GM19455 (cell line): Measurements from ENCODE around the gene NIN.
A peak's percentile ranks its signal among the peaks of the same experiment; 100 is the strongest.

Source experiments
- ATAC-seq: cut with Tn5 transposase; IDR thresholded peaks from one replicate; pipeline ENCODE4 v1.9.1; 2021; ENCODE audit not compliant: unreplicated experiment

NIN gene, protein sequence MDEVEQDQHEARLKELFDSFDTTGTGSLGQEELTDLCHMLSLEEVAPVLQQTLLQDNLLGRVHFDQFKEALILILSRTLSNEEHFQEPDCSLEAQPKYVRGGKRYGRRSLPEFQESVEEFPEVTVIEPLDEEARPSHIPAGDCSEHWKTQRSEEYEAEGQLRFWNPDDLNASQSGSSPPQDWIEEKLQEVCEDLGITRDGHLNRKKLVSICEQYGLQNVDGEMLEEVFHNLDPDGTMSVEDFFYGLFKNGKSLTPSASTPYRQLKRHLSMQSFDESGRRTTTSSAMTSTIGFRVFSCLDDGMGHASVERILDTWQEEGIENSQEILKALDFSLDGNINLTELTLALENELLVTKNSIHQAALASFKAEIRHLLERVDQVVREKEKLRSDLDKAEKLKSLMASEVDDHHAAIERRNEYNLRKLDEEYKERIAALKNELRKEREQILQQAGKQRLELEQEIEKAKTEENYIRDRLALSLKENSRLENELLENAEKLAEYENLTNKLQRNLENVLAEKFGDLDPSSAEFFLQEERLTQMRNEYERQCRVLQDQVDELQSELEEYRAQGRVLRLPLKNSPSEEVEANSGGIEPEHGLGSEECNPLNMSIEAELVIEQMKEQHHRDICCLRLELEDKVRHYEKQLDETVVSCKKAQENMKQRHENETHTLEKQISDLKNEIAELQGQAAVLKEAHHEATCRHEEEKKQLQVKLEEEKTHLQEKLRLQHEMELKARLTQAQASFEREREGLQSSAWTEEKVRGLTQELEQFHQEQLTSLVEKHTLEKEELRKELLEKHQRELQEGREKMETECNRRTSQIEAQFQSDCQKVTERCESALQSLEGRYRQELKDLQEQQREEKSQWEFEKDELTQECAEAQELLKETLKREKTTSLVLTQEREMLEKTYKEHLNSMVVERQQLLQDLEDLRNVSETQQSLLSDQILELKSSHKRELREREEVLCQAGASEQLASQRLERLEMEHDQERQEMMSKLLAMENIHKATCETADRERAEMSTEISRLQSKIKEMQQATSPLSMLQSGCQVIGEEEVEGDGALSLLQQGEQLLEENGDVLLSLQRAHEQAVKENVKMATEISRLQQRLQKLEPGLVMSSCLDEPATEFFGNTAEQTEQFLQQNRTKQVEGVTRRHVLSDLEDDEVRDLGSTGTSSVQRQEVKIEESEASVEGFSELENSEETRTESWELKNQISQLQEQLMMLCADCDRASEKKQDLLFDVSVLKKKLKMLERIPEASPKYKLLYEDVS (N-terminal part only)

DNA sequence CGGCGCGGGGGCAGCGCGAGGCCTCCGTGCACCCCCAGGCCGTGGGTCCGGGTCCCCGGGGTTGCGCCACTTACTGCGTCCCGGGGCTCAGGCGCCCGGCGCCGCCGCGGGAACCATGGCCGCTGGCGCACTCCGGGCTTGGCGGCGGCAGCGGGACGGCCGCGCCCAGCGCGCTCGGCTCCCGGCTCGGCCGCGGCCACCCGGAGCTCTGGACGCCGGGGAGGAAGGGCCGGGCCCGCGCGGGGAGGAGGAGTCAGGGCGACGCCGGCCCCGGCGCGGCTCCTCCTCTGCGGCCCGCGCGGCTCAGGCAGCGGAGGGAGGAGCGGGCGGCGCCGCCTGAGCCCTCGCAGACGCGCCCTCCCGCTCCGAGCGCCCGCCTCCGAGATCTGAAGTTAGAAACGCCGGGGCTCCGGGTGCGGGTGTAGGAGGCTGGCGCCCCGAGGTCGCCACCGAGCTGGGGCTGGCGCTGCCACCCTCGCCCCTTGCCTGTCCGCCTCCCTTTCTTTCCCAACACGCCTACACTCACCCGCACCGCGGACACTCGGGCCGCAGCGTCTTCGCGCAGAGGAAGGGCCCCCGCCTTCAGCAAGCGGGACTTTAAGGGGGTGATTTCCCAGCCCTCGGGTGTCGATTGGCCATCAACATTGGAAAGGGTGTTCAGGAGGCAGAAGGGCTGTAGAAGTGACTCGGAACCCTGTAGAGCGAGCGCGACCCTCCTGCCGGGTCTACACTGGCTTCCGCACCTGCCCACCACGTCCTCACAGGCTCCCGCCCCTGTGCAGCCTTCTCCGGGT, at the start of gene NIN:
NIN (minus strand) TSS at position 231 of the 794 bp plus-strand sequence. CDS start 9,106 bp downstream, outside the sequence.
- ATAC-seq: peak; percentile 74

DNA sequence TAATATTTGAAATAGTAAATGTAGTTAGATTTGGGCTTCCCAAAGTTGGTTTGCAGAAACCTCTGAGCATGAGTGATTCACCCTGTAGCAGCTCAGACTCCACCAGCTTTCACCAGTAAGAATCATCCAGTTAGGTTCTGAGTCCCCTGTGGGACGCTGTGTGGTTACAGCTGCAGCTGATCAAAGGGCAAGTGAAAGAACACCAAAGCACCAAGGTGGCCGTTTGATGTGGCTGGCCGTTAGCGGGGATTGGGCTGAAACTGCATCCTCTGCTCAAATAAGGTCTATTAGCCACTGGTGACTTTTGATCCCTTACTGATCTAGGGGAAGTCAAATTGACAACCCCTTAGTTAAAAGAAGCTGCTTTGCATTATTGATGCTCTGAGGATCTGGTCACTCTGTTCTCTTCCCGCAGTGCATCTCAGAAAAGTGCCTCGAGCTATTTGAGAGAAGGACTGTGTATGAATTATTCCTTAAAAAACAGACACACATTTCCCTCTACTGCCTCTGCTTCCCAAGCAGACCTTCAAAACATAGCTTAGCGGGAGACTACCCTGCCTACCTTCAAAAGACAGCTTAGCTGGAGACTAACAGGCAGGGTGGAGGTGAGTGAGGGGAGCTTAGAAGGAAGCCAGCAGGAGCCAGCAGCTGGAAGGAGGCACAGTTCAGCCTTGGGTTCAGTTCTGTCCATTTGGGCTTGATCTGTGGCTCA, 44.6 kb upstream of the NIN start:
- ATAC-seq: peak; percentile 81

DNA sequence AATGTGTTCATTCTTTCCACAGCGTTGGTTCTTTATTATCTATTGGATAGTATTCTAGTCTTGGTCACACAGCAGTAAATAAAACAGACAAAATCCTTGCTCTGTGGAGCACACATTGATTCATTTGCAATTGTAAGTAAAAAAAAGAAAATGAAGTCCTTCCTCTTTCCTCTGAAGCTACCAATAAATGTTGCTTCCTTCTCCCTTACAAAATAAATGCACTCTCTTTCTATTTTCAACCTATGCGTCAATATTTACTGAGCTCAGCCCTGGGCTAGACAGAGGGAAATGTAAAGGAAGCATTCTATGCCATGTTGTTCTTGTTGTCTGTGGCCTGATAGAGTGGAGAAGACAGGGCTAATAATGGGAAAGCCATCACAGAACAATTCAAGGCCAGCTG, 43.8 kb upstream of the NIN start:
- ATAC-seq: no peak

DNA sequence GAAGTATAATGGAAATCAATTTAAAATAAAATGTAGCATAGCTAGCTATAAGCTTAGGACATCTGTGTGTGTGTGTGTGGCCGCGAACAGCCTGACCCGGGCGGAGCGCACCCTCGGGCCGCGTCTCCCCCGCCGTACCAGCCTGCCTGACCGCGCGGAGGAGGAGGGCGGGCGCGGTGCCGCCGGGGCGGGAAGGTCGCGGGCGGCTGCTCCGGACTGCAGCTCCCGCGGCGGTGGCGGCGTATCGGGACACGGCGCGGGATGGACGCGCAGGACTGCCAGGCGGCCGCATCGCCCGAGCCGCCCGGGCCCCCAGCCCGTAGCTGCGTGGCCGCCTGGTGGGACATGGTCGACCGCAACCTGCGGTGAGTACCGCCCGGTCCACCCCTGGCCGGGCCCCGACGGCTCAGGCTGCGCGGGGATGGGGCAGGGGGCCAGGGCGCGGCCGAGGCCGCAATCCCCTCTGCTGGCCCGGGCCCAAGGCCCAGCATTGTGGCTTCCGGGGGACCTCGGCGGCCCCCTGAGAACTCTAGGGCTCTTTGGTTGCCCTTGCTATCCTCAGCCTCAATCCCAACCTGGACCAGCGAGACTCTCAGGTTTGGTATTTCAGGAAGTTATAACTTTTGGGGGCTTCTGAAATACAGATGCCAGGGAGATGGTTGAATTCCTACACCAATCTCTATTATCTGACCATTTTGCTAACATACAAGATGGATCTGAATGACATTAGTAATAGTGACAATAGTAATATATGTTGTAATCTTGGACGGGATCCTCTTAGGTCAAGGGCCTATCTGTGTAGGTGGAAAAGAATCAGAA, 41.2 kb upstream of the NIN start, which contains the start of gene ABHD12B:
ABHD12B (plus strand) TSS at position 140 of the 819 bp plus-strand sequence; CDS start at position 262, 122 bp downstream.
- no peak for ATAC-seq

DNA sequence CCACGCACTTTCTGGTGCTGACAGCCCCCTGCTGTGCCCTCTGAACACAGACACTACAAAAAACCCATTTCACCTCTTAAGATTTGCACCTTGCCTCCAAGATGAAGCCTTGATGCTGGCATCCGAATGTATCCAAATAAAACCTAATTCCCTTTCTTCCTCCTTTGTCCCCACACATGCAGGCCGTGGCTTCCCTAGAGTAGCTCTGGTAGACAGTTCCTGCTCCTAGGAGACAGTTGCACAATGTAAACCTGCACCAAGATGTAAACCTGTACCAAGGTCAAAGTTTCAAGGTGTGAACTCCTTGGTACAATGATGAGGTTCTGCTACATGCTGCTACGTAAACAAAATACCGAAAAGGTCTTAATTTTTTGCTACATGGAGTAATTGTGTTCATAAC, 40.3 kb upstream of the NIN start:
- no peak for ATAC-seq

DNA sequence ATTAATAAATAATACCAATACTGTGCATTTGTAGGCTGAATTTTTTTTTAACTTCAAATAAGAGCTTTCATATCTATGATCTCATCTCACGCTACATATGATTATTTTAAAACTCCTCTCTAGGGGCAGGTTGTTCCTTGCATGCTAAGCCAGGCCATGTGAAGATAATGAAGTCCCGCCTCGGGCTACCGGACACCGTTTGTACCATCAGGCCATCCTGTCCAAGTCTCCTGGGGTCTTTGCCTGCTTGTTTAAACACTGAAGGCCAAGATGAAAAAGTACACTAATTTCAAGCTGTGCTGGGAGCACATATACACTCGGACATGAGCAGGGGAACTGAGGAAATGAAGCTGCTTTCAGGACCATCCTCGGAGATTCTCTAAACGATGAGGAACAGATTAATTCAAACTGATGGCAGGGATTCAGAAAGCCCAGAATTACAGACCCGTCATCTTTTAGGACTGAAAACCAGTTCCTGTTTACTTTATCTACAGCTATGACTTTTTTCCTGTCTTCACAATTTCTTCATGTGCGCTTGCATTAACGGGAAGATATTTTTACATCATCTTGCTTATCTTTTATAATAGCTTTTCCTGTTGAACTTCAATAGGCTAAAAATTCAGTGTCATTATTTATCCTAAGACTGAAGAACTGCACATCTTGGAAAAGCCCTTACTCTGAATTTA, 34.6 kb upstream of the NIN start:
- ATAC-seq: no peak

DNA sequence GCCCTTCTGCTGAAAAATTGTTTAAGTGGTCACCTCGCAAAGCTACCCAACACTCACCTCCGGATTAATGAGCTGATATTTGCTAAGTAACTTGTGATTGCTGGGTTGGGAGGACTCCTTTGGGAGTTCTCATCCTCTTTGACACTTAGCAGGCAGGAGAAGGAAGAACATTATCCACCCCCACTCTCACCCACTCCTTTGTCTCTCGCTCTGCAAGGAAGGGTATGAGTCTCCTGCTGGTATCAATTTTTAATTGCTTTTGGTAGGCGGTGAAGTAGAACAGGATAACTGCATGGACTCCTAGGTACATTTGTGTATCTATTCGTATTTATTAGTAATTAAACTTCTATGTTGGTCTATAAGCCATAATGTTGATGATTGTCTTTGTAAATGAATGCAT, 34.0 kb upstream of the NIN start:
- ATAC-seq: no peak

DNA sequence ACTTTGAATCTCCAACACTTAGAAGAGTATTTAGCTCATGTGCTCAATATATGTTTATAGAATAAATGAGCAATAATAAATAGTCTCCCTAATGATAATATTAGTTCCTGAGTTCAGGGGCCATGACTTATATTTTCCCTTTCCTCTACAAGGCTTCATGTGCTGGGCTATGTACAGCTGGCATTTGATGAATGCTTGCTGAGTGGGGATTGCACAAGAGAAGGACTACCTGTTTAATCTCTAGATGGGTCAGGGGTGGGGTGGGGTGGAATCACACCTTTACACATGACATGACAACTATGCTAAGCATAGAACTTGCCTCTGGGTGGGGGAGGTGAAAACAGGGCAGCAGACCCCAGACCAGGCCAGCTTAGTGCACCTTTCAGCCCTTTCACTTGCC, 33.3 kb upstream of the NIN start:
- no peak for ATAC-seq

DNA sequence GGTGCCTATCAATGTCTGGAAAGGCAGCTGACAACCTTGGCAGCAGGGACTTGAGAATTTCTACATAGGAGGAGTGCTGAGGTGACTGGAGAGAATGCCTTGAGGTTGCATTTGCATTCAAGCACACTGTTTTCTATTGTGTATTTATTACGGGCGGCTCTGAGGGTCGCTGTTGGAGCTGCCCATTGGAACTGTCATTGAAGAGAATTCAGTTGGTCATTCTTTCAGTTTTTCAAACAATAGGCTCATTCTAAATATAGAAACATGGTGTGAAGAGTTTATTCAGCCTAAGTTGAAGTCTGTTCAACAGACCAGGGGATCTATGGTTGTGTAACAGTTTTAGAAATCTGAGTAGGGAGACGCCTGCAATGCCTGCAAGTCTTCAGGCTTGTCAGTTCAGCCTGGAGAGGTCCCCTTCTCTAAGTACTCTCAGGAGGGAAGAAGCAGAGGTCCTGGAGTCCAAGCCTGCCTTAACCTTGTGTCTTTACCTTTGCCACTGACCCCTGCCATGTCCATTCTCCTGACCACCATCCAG, 31.1 kb upstream of the NIN start:
- no peak for ATAC-seq

DNA sequence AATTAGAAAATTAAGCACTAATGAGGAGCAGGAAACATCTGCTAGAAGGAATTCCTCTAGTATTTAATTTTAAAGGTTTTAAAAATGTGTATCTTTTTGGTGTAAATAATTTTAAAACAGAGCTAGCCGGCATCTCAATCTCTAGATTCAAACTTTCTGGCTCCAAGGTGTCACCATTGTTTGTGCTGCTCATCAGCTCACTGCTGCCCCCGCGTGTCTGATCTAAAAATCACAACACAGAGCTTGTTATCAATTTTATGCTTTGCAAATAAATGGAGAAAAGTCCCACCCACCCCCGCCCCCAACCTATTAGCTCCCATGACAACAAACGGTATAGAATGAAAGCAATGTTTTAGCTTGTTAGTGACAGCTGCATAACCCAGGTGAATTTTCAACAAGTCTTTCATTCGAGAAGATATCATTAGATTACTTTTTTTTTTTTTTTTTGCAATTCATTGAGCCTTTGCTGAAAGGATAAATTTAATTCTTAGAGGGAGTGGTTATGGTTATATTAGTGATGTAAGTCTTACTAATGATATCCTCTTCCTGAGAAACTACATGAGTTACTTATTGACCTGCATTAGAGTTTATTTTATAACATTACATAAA, 29.6 kb upstream of the NIN start:
- no peak for ATAC-seq

DNA sequence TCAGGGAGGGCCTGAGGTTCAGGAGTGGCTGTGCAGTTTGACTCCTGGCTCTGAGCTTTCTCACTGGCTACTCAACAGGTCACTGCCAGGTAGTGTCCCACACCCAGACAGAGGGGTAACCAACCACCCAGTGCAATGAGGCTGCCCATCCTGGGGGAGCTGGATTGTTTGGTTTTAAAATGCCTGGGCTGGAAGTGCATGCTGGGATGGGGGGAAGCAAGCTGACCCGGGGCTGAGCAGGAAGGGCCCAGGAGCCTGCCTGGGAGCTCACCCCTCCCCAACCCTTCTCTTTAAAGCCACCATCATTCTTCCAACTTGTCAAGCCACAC, 28.3 kb upstream of the NIN start:
- no peak for ATAC-seq

DNA sequence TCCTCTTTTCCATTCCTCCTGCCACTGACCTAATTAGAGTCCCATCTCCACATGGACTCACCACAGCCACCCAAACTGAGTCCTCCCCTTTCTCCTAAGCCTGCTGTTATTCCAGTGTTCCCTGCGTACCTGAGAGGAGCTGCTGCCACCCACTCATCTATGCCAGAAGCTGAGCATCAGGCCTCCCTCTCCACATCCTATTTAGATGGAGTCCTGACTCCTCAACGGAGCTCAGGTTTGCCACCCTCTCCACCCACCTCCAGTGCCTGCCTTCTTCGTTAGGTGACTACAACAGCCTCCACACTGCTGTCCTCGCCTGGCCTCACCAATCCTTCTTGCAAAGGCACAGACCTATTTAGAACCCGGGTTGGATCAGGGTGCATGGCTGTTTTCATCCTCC, 25.7 kb upstream of the NIN start:
- ATAC-seq: no peak

DNA sequence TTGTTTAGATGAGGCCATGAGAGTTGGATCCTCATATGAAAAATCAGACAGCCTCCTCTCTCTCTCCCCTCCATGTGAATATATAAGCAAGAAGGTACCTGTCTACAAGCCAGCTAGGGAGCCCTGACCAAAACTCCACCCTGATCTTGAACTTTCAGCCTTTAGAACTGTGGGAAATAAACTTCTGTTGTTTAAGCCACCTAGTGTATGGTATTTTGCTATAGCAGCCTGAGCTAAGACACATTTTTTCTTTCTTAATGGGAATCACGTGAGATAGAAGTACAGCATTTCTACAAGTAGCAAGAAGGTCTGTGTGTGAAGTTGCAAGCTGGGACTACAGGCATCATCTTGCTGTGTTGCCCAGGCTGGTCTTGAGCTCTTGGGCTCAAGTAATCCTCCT, 24.6 kb upstream of the NIN start:
- ATAC-seq: no peak

DNA sequence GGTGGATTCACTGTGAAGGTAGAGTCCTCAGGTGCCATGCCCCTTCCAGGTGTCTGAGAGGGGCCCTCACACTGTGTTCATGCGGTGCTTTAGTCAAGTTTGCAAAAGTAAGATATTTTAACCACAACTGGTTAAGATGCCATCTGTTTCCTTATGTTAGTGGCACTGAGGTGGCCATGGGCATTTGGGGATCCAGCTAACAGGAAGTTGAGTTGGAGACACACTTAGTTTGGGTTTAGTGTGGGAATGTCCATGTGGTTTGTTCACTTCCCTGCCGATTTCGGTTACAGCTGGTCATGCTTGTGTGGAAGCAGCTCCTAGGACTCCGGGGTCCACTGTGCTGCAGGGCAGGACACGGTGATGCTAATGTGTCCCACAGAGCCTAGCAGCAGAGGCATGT, 23.6 kb upstream of the NIN start:
- ATAC-seq: no peak

DNA sequence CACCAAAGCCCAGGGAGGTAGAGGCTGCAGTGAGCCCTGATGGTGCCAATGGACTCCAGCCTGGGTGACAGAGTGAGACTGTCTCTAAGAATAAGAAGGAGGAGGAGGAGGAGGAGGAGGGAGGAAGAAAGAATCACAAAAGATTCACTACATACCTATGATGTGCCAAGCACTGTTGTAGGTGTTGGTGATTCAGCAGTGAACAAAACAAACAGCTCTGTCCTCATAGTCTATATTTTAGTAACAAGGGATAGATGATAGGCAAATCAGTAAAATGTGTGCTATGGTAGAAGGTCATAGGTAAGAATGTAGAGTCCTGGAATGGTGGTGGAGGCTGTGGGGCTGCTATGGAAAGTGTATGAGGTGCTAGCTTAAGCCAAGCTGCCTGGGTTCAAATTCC, 22.9 kb upstream of the NIN start:
- no peak for ATAC-seq

DNA sequence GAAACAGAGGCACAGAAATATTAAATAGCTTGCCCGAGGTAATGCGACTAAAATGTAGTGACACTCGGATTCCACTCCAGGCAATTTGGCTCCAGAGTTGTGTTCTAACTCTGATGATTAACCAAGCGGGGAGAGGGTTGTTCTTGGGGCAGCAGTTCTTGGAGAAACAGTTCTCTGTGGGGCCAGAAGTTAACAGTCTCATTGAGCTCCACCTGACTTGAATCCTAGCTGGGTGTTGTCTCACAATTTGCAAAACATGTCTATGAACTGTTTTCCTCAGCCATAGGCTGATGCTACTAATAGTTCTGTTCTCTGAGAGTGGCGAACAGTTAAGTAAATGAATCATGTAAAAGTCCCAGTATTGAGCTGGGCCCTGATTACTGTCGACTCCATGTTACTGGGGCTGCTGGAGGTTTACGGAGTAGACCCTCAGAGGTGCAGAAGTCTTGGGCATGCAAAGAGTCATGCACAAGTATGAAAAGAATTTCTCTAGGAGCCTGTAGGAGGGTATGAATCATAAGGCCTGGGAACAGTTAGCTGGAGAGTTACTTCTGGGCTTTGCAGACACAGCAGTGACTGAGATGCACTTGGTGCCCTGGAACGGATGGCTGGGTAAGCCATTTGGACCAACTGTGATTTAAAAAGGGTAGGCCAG, 15.4 kb upstream of the NIN start:
- no peak for ATAC-seq

DNA sequence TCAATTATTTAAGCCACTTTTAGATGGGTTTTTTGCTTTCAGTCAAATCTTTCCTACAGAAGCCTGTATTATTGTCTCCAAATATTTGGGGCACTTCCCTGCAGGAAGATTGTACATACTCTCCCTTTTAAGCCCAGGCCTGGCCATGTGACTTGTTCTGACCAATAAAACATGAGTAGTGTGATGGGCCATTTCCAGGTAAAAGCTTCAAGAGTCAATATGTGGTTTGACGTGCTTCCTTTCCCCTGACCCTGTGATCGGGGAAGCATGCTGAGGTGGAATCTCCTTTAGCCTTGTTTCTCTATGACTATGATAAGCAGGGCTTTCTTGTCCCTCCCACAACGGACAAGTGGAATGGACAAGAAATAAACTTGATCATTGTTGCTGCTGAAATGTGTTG, 14.2 kb upstream of the NIN start:
- ATAC-seq: no peak
